HepG2 (cell line): ENCODE measurements around the gene HSD17B2. TPM values are rescaled to one million over a fixed set of nuclear protein-coding genes. Genes with fewer than 3 reads are reported as not detected.

Source experiments
- AHDC1 ChIP-seq: sonication (generic); formaldehyde crosslinking; IDR thresholded peaks from 2 replicates; pipeline ENCODE4 v1.5.1; 2020; ENCODE audit warnings: mild to moderate bottlenecking, missing genetic modification reagents, borderline replicate concordance
- KIAA2018 ChIP-seq: sonication (generic); formaldehyde crosslinking; IDR thresholded peaks from 2 replicates; pipeline ENCODE4 v1.5.0; 2020; ENCODE audit warnings: mild to moderate bottlenecking, missing genetic modification reagents, borderline replicate concordance
- MLX ChIP-seq: IDR thresholded peaks from 2 replicates; pipeline ENCODE4 v1.6.1; 2016
- ZBED4 ChIP-seq: sonication (generic); formaldehyde crosslinking; IDR thresholded peaks from 2 replicates; pipeline ENCODE4 v1.4.0; 2020; ENCODE audit warnings: missing genetic modification reagents, borderline replicate concordance
- ZMAT5 ChIP-seq: sonication (generic); formaldehyde crosslinking; IDR thresholded peaks from 2 replicates; pipeline ENCODE4 v1.5.0; 2020; ENCODE audit warnings: mild to moderate bottlenecking, low read depth, missing genetic modification reagents, borderline replicate concordance
- ZNF205 ChIP-seq: IDR thresholded peaks from 2 replicates; pipeline ENCODE4 v1.6.1; 2018; ENCODE audit warnings: missing biosample characterization, missing genetic modification reagents
- ZNF263 ChIP-seq: sonication (generic); formaldehyde crosslinking; IDR thresholded peaks from 2 replicates; pipeline ENCODE4 v1.4.0; 2020; ENCODE audit warnings: missing genetic modification reagents
- ZNF354B ChIP-seq: sonication (generic); formaldehyde crosslinking; IDR thresholded peaks from 2 replicates; pipeline ENCODE4 v1.8.0; 2022; ENCODE audit warnings: mild to moderate bottlenecking, missing genetic modification reagents
- polyA plus RNA-seq, 8 experiments: library from polyadenylated mRNA; depleted of rRNA in 3 of 8; stranded (reverse) in 7 of 8; unstranded in 1 of 8; fragments of >200 nt; fragmentation: Illumina TruSeq in 4 of 8; extraction: Trizol in 4 of 8; gene quantifications; 2 replicates each; pipeline versions ENCODE4 v1.2.1 to v1.2.3, GENCODE V29; 2011 to 2016; ENCODE audit warnings: low read depth in 4 of 8, missing spikeins in 1 of 8, mixed read lengths in 1 of 8; ENCODE audit not compliant: insufficient read depth in 1 of 8
- total RNA-seq, 5 experiments: library from RNA; depleted of rRNA; stranded (reverse); fragments of >200 nt; fragmentation: Illumina TruSeq; extraction: Trizol; gene quantifications; 2 replicates each; pipeline ENCODE4 v1.2.3, GENCODE V29; 2016; ENCODE audit warnings: low read depth in 1 of 5

Gene HSD17B2
- total and polyA plus RNA-seq, 2 of the 13 experiments (the other 11 are each of a cell fraction or from before 2014, with no cell fraction given), result 26.3 to 69.3 TPM

- TF ChIP-seq AHDC1 (peak; percentile 86; the same call in 1 of the 2 replicates), MLX (CRISPR knock-in tag) (peak; percentile 58; the same call in 1 of the 2 replicates), ZMAT5 (no peak), ZBED4 (CRISPR knock-in tag) (no peak), ZNF263 (no peak), ZNF354B (no peak), KIAA2018 (CRISPR knock-in tag) (no peak), ZNF205 (CRISPR knock-in tag) (no peak)
Observed at GRCh38 chr16:82055728-82056549, 20.9 kb downstream of the HSD17B2 start (continued).
